ENCODE measurements around the gene BMP7.

GRCh38 chr20:57280221-57280620 is 13.8 kb upstream of the BMP7 start:
- TF ChIP-seq POLR2AphosphoS5 (IDR thresholded peaks at IDR 0.05) (no peak), CTCF (IDR thresholded peaks at IDR 0.05) (no peak)
